Osteocyte (in vitro differentiated cells): ENCODE data around the gene ACYP2. TPM values are rescaled to one million over a fixed set of nuclear protein-coding genes. Genes with fewer than 3 reads are reported as not detected.
"Not testable (repeated sequence)": the region's sequence is repeated elsewhere in the genome, so short reads cannot be mapped to it uniquely, and the experiment has no call there.

Experiments
- DNase-seq: peaks from one replicate; pipeline ENCODE4 v3.0.0; 2021; ENCODE audit warnings: mixed read lengths; ENCODE audit not compliant: unreplicated experiment; ENCODE audit errors: extremely low spot score
- H3K27ac Mint-ChIP-seq: one replicate; pipeline ENCODE4 v1.8.0; 2021; ENCODE audit warnings: mild to moderate bottlenecking, mixed read lengths; ENCODE audit not compliant: unreplicated experiment
- H3K27me3 Mint-ChIP-seq: one replicate; pipeline ENCODE4 v1.8.0; 2021; ENCODE audit warnings: mixed read lengths; ENCODE audit not compliant: unreplicated experiment
- H3K36me3 Mint-ChIP-seq: one replicate; pipeline ENCODE4 v1.8.0; 2021; ENCODE audit warnings: mixed read lengths; ENCODE audit not compliant: unreplicated experiment
- H3K4me1 Mint-ChIP-seq: one replicate; pipeline ENCODE4 v1.8.0; 2021; ENCODE audit warnings: mixed read lengths; ENCODE audit not compliant: unreplicated experiment
- H3K4me3 Mint-ChIP-seq: one replicate; pipeline ENCODE4 v1.8.0; 2021; ENCODE audit warnings: mild to moderate bottlenecking, moderate library complexity, mixed read lengths; ENCODE audit not compliant: unreplicated experiment
- H3K9me3 Mint-ChIP-seq: one replicate; pipeline ENCODE4 v1.8.0; 2021; ENCODE audit warnings: mixed read lengths; ENCODE audit not compliant: unreplicated experiment
- CTCF ChIP-seq: fragments of 200-600 bp; sonication (generic); IDR thresholded peaks from 2 replicates; pipeline ENCODE4 v1.5.0; 2021; ENCODE audit warnings: antibody characterized with exemption, mild to moderate bottlenecking, moderate library complexity
- total RNA-seq: library from RNA; stranded (reverse); gene quantifications from 2 replicates; pipeline ENCODE4 v1.2.1, GENCODE V29; 2021

ACYP2 gene
- total RNA-seq, 1 donor from 2014 or later = 10.4 TPM

DNA sequence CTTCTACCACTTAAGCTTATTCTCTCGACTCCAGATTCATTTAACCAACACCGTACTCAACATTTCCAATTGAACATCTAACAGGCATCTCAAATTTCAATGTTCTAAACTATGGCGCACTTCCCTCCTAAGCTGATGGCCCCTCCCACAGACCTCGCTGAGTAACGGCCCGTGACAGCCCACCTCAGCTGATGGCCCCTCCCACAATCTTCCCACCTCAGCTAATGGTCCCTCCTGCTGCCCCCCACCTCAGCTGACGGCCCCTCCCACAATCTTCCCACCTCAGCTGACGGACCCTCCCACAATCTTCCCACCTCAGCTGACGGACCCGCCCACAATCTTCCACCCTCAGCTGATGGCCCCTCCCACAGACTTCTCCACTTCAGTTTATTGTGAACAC, 197.7 kb downstream of the ACYP2 start:
- peaks cover 17% of the 10 kb centered on the region for H3K27me3 Mint-ChIP-seq

DNA sequence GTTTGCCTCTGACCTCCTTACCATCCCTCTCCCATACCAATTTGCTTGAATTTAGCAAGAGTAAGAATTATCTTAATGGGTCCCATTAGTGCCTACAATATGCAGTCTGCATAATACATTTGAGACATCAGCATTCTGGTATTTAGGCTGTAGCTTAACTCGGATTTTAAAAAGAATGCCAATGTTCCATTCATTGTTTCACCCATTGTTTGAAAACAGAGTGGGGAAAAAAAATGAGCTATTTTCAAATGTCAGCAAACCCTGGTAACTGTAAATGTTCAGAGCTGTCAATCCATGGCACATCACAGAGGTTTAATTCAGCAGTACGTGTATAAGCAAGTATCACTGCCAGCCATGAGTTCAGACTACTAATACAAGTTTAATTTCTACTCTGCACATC, 202.6 kb downstream of the ACYP2 start:
- no peak overlapping the region for H3K4me3 Mint-ChIP-seq
- H3K27me3 Mint-ChIP-seq = peaks cover 33% of the 10 kb centered on the region
- no peak for TF ChIP-seq CTCF
- peaks cover 5% of the 10 kb centered on the region for H3K36me3 Mint-ChIP-seq
- H3K4me1 Mint-ChIP-seq = no peaks in the 10 kb centered on the region
- no peak for DNase-seq
- no peak overlapping the region for H3K27ac Mint-ChIP-seq
- H3K9me3 Mint-ChIP-seq = peaks cover 10% of the 10 kb centered on the region

More for the DNA sequence above, 197.7 kb downstream of the ACYP2 start:
- no peak for DNase-seq
- TF ChIP-seq CTCF = no peak
- H3K4me3 Mint-ChIP-seq = no peak overlapping the region
- H3K27ac Mint-ChIP-seq = no peak overlapping the region
- peaks cover 5% of the 10 kb centered on the region for H3K36me3 Mint-ChIP-seq
- peaks cover 7% of the 10 kb centered on the region for H3K4me1 Mint-ChIP-seq
- peaks cover 10% of the 10 kb centered on the region for H3K9me3 Mint-ChIP-seq

DNA sequence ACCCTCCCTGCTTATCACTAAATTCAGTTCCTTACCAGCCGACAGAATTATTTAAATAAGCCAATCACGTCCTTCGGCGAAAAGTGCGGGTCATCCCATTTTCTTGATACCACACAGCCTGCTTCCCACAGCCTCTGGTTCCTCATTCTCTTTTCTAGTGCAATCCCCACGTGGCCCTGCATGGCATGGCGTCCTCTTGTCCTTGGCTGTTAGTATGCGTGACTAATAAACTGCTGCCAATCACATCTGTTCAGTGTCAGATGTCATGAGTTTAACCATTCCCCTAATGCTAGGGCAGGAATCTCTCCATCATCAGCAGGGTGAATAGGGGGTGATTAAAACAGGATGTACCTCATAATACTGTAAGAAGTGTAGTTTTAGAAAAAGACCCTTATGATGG, 203.4 kb downstream of the ACYP2 start:
- no peaks in the 10 kb centered on the region for H3K4me1 Mint-ChIP-seq
- no peak for DNase-seq
- H3K36me3 Mint-ChIP-seq = peaks cover 5% of the 10 kb centered on the region
- no peak overlapping the region for H3K27ac Mint-ChIP-seq
- peaks cover 10% of the 10 kb centered on the region for H3K9me3 Mint-ChIP-seq
- H3K27me3 Mint-ChIP-seq = peaks cover 33% of the 10 kb centered on the region
- no peak overlapping the region for H3K4me3 Mint-ChIP-seq
- no peak for TF ChIP-seq CTCF

- no peak overlapping the region for H3K4me3 Mint-ChIP-seq
- no peak overlapping the region for H3K27ac Mint-ChIP-seq
- H3K36me3 Mint-ChIP-seq = peaks cover under 1% of the 10 kb centered on the region
- H3K27me3 Mint-ChIP-seq = peaks cover 26% of the 10 kb centered on the region
- H3K4me1 Mint-ChIP-seq = no peaks in the 10 kb centered on the region
- peaks cover 3% of the 10 kb centered on the region for H3K9me3 Mint-ChIP-seq
- TF ChIP-seq CTCF = no peak
- DNase-seq = no peak
These were observed 205.6 kb downstream of the ACYP2 start for GRCh38 chr2:54321047-54321446.

- not testable (repeated sequence) for H3K27ac Mint-ChIP-seq, H3K4me3 Mint-ChIP-seq, H3K4me1 Mint-ChIP-seq, DNase-seq, H3K9me3 Mint-ChIP-seq, H3K36me3 Mint-ChIP-seq
- H3K27me3 Mint-ChIP-seq = peaks cover 14% of the 10 kb centered on the region
These were observed 209.1 kb downstream of the ACYP2 start for GRCh38 chr2:54324517-54324916.

DNA sequence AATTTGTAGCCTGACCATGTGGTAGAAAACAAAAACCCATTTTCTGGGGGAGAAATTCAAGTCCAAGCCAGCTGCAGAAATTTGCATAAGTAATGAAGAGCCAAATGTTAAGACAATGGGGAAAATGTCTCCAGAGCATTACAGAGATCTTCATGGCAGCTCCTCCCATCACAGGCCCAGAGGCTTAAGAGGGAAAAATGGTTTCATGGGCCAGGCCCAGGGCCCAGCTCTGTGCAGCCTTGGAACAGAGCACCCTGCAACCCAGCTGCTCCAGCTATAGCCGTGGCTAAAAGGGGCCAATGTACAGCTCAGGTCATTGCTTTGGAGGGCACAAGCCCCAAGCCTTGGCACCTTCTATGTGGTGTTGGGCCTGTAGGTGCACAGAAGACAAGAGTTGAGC, 209.7 kb downstream of the ACYP2 start:
- TF ChIP-seq CTCF = no peak
- Mint-ChIP-seq H3K9me3 (no peaks in the 10 kb centered on the region), H3K27me3 (peaks cover 11% of the 10 kb centered on the region), H3K27ac (no peak overlapping the region), H3K4me3 (no peak overlapping the region), H3K36me3 (no peaks in the 10 kb centered on the region), H3K4me1 (peaks cover 6% of the 10 kb centered on the region)
- DNase-seq = no peak
